GM18868 (cell line): ENCODE results near the gene MS4A14.
"Not testable (repeated sequence)": the region's sequence is repeated elsewhere in the genome, so short reads cannot be mapped to it uniquely, and the experiment has no call there.

Source experiments
- ATAC-seq: cut with Tn5 transposase; IDR thresholded peaks from one replicate; pipeline ENCODE4 v1.9.1; 2021; ENCODE audit warnings: mild to moderate bottlenecking, moderate library complexity; ENCODE audit not compliant: unreplicated experiment

Gene MS4A14

GRCh38 chr11:60378354-60378753 is 17.9 kb upstream of the MS4A14 start, which contains the start of gene MS4A7:
Gene MS4A7 (plus strand): TSS chr11:60378532. CDS start chr11:60383142, 4,610 bp downstream.
- peak; percentile 91 for ATAC-seq

GRCh38 chr11:60389279-60389910 is 6.9 kb upstream of the MS4A14 start:
- ATAC-seq: peak; percentile 94

GRCh38 chr11:60390419-60390818 is 5.8 kb upstream of the MS4A14 start:
- ATAC-seq: no peak

- no peak for ATAC-seq
Measured at GRCh38 chr11:60392361-60392760, 3.9 kb upstream of the MS4A14 start.

GRCh38 chr11:60393016-60393415 is 3.2 kb upstream of the MS4A14 start:
- no peak for ATAC-seq

DNA sequence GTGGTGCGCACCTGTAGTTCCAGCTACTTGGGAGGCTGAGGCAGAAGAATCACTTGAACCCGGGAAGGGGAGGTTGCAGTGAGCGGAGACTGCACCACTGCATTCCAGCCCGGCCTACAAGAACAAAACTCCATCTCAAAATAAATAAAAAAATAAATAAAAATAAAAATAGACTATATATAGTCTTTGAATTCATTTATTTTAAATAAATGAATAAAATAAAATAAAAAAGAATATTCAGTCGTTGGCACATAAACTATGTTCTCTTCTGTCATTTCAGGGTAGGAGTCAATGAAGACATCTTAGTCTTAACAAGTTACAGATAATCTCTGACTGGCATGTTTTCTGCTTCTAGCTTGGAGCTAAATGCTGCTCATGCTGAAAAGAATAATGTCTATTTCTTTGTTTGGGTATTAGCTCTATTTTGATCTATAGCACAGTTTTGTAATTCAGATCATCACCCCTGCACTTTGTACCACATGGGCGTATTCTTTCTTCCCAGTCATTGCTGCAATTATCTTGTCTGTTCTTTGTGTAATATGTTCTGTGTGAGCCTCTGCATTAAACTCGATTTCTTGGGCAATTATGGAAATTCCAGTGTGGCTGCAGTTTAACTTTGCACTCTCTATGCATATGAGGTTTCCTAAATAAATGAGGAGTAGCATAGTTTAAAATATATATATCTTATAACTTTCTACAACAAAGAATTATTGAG is 1.4 kb upstream of the MS4A14 start:
- ATAC-seq: no peak

- peak; percentile 90 for ATAC-seq
Measured at GRCh38 chr11:60396799-60397198, 540 bp downstream of the MS4A14 start.

DNA sequence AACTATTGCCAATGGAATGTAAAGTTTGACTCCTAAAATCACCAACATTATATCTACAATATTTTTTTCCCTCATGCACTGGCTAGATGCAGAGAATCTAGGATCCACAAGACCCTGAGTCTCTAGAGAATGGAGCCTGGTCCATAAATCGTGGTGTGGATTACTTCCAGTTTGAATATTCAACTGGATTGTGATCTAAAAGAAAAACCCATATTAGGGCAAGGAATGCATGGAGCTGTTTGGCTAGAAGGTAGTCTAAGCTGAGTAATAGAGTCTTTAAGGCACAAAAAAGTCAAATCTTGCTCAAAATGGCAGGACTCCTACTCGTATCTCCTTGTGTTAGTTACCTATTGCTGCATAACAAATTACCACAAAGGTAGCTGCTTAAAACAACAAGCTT is 23.8 kb downstream of the MS4A14 start:
- no peak for ATAC-seq

DNA sequence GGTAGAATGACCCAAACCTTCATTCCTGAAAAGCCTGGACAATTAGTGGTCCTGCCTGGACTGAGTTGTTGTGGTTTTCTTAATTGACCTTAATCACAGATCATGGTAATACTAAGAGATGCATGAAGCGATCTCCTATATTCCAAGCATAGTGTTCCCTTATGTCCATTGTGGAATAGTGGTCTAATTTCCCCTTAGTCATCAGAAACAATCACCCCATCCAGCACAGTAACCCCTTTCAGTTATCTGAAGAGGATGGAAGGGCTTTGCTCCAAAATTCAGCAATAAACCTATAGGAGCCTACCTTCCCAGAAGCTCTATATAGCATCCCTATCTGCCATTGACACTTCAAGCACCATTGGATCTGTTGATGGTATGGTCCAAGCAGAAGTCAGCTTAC is 26.4 kb downstream of the MS4A14 start:
- ATAC-seq: no peak

DNA sequence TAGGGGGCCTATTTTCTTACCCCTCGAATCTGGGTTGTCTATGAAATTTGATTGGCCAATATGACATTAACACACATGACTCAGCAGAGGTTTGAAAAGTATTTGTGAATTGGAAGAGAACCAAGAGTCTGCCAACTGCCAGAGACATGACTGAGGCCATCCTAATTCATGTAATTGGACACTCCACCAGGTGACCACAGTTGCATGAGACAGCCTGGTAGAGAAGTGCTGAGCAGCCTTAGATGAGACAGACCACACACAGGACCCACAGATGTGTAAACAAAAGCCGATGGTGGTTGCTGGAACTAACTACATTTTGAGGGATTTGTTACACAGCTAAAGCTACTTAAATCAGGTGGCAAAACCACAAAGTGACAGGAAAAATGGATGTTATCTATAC is 32.3 kb downstream of the MS4A14 start:
- no peak for ATAC-seq

- ATAC-seq: no peak
Measured at GRCh38 chr11:60429272-60429671, 33.0 kb downstream of the MS4A14 start, which contains the start of gene MS4A5. Gene MS4A5 (plus strand): TSS chr11:60429572. CDS start chr11:60429675, 103 bp downstream.

DNA sequence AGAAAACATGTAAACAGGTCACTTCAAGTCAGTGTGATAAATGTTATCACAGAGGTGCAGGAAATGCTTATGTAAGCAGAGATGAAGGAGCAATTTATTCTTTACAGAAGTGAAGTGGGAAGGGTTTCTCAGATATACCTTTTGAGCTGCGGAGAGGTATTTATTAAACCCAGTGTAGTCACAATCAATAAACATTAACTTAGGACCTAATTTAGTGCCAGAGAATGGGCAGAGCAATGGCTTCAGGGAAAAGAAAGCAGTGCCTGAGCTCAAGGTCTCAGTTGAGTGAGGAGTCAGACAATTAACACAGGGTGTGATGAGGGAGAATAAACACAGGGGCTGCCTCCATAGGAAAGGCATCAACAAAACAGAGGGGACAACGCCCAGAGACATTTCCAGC is 35.0 kb downstream of the MS4A14 start:
- no peak for ATAC-seq

GRCh38 chr11:60433401-60433800 is 37.1 kb downstream of the MS4A14 start:
- ATAC-seq: no peak

DNA sequence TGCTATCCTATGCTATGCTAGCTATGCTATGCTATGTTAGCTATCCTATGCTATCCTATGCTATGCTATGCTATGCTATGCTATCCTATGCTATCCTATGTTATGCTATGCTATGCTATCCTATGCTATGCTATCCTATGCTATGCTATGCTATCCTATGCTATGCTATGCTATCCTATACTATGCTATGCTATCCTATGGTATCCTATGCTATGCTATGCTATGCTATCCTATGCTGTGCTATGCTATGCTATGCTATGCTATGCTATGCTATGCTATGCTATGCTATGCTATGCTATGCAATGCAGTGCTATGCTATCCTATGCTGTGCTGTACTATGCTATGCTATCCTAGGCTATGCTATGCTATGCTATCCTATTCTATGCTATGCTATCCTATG is 50.8 kb downstream of the MS4A14 start:
- ATAC-seq: no peak

DNA sequence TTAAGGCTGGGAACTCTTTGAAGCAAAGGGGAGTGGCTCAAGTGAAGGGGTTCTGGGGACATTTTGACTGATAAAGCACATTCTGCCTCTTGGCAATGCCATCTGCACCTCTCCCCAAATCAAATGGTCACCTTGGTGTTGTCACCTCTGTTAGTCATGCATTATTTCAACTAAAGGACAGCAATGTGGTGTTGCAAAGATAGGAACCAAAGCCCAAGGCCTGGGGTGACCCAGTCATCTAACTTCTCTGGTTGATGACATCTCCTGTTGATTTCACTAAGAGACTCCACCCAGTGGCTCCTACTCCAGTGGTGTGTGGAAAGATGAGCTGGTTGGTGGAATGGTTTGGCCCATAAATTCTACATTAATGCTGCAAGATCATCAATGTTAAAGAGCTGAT is 51.6 kb downstream of the MS4A14 start:
- no peak for ATAC-seq

DNA sequence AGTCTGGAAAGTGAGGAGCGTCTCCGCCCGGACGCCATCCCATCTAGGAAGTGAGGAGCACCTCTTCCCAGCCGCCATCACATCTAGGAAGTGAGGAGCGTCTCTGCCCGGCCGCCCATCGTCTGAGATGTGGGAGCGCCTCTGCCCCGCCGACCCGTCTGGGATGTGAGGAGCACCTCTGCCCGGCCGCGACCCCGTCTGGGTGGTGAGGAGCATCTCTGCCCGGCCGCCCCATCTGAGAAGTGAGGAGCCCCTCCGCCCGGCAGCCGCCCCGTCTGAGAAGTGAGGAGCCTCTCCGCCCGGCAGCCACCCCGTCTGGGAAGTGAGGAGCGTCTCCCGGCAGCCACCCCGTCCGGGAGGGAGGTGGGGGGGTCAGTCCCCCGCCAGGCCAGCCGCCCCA is 54.9 kb downstream of the MS4A14 start:
- ATAC-seq: not testable (repeated sequence)

DNA sequence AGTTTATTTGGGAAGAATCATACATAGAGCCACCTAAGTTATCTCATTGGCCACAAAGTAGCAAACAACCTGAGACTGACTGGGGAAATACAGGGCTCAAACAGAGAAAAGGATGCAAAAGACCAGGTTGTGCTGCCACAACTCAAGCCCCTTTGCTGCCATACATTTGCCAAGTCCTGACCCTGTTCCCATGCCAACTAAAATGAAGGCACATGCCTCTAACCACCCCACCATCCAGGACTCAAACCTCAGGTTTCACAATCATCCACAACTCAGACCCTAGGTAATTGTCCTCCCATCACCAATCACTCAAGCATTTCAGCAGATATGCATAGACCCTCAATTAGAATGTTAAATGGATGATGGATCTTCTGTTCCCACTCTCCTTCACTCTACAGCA is 58.0 kb downstream of the MS4A14 start:
- no peak for ATAC-seq

GRCh38 chr11:60455531-60456042 is 59.3 kb downstream of the MS4A14 start, which contains the start of gene MS4A1:
Gene MS4A1 (plus strand): TSS chr11:60455847. CDS start chr11:60462375, 6,528 bp downstream.
- ATAC-seq: peak; percentile 86

GRCh38 chr11:60457576-60457975 is 61.3 kb downstream of the MS4A14 start:
- ATAC-seq: peak; percentile 43

DNA sequence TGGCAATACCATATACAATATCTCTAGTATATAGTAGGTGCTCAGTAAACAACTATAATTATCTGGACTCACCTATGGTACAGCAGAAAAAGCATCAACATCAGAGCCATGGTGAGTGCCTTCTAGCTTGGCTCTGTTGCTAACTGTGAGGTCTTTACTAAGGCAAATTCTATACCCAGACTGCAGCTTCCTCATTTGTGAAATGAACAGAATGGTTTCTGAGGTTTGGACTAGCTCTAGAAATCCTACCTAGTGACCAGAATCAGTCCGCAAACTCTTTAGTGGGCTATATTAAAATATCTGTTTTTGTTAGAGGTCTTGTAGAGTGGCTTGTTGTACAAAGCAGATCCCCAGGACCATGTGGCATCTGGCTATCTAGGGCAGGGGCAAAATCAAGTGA is 63.1 kb downstream of the MS4A14 start:
- ATAC-seq: no peak
